HK-2 (cell line): Measurements from ENCODE around the gene MEP1B.
"Not testable (repeated sequence)": the region's sequence is repeated elsewhere in the genome, so short reads cannot be mapped to it uniquely, and the experiment has no call there.

Experiments
- DNase-seq: peaks from one replicate; pipeline ENCODE4 v3.0.0-alpha.2; 2018; ENCODE audit not compliant: unreplicated experiment

Gene MEP1B

DNA sequence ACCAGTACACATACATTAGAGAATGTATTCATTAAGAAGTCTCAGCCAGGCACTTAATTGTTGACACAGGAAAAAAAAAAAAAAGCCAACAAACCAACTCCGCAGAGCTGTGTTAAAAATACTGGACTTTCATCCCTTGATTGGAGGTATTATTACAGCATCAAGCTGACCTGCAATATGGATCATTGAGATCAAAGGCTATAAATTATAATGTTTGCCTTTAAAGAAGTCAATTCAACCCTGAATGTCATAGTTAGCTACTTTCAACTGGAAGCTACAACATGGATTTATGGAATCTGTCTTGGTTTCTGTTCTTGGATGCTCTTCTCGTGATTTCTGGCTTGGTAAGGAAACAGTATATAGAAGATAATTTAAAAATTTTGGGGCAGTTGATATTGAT, at the start of gene MEP1B:
Gene MEP1B, plus strand, starts transcription at position 250 of the 400 bp plus-strand sequence. Its CDS starts 32 bp downstream, at position 282.
- no peak for DNase-seq

DNA sequence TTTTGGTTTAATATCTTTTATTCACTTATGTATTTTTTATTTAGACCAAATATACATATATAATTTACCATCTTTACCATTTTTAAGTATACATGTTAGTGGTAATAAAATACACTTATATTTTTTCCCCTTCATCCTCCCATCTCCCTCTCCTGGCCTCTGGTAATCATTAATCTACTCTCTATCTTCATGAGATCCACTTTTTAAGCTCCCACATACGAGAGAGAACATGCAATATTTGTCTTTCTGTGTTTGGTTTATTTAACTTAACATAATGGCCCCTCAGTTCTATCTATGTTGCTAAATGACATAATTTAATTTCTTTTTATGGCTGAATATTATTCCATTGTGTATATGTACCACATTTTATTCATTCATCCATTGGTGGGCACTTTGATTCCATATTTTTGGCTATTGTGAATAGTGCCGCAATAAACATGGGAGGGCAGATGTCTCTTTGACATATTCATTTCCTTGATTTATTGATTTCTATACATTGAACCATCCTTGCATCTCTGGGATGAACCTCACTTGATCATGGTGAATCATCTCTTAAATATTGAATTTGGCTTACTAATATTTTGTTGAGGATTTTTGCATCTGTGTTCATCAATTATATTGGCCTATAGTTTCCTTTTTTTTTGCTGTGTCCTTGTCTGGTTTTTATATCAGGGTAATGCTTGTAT, 41.5 kb upstream of the MEP1B start:
- DNase-seq = no peak

DNA sequence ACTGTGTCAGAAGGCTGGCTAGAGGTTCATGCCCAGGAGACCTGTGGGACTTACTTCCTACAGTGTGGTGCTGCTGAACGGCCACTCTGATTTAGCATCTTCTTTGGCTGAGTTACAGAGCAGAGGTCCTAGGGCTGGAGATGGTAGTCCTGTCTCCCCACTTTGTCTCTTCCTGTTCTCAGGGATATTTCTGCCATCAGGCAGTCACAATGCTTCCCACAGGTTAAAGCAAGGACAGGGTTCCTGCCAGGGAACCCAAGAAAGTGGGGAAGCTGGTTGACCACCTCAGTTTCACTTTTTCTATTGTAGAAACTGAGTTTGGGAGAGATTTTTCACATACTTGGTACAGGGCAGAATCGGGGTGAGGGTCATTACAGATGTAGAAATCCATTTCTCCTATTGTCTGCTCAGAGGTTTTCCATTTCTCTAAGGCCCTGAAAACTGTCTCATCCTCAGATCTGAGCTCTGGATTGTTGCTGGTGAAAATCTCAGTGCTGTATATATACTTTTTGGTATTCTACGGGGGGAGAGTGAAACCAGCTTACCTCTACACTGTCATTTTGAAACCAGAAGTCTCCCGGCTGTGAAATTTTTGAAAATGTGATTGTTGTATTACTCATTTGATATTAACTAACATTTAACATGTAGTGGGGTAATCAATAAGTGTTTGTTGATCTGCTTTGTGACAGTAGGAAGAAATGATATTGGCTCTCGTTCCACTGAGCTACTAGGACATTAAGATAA, 37.0 kb upstream of the MEP1B start:
- no peak for DNase-seq

DNA sequence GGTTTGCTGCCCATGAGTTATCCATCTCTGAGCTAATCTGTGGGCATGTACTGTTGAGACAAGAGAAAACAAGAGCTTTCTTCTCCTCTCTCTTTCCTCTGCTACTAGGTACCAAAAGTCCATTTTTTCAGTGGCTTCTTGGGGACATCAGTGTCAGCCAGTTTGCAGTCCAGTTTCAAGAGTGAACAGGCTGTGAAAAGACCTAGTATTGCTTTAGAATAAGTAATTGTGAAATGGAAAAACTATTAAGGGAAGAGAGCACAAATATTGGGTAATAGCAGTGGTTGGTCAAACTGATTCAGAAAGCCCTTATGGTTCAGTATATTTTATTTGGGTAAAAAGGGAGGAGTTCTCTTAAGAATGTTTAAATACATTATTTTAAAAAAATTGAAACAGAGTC, 33.0 kb upstream of the MEP1B start:
- DNase-seq = no peak

DNA sequence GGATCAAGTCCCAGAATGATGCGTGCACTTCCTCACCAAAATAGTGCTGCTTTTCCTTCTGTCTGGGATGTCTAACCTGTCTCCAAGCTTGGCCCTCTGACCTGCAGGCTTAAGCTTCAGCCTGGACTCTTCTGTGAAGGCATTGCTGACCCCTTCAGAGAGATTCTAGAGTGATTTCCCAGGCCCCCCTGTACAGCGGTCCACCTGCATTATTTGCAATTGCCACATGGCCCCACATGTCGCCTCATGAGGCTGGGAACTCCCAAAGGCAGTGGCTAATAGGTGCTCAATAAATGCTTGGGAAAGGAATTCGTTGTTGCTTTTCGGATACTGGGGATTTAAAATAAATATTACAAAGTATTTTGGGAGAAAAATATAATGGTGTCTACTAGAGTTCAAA, 32.3 kb upstream of the MEP1B start:
- no peak for DNase-seq

DNA sequence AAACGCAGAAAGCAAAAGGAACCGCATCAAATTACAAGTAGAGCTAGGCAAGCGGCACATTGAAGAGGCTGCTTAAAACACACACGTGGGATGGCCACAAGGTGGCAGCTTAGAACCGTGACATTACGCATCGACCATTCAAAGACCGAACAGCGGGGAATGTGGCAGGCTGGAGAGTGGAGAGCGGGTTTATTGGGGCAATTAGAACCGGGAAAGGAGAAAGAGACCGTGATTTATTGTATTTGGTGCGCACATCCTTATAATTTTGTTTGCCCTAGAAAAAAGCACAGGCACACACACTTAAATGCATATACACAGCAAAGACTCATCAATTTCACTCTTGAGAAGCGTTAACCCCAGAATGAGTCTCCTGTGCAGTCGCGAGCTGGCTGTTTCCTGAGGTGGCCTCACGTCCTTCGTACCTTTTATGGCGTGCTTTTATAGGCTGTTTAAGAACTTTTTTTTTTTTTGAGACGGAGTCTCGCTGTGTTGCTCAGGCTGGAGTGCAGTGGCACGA, 31.7 kb upstream of the MEP1B start:
- peak; percentile 63 for DNase-seq

DNA sequence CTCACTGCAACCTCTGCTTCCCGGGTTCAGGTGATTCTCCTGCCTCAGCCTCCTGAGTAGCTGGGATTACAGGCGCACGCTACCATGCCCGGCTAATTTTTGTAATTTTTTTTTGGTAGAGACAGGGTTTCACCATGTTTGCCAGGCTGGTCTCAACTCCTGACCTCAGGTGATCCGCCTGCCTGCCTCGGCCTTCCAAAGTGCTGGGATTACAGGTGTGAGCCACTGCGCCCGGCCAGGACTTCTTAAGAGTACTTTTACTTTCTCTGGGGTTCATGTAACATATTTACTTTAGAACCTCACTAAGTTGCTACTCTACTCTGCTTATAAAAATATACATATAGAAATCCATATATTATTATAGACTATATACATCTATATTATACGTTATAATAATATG, 31.2 kb upstream of the MEP1B start:
- DNase-seq = not testable (repeated sequence)

DNA sequence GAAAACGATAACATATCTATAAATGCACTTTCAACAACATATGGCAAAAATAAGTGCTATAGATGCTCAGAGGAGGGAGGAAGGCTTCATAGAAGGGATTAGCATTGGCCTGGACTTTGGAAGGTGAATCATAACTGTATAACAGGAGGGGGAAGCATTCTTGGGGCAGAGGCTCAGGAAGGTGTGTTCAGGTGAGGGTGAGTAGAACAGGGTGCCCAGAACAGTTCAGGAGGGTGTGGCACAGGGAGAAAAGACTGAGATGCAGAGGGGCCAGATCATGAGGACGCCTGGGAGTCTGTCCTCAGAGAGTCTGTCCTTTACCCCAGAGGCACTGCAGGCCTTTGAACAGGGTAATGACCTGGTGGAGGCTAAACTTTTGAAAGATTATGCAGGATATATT, 29.3 kb upstream of the MEP1B start:
- no peak for DNase-seq

DNA sequence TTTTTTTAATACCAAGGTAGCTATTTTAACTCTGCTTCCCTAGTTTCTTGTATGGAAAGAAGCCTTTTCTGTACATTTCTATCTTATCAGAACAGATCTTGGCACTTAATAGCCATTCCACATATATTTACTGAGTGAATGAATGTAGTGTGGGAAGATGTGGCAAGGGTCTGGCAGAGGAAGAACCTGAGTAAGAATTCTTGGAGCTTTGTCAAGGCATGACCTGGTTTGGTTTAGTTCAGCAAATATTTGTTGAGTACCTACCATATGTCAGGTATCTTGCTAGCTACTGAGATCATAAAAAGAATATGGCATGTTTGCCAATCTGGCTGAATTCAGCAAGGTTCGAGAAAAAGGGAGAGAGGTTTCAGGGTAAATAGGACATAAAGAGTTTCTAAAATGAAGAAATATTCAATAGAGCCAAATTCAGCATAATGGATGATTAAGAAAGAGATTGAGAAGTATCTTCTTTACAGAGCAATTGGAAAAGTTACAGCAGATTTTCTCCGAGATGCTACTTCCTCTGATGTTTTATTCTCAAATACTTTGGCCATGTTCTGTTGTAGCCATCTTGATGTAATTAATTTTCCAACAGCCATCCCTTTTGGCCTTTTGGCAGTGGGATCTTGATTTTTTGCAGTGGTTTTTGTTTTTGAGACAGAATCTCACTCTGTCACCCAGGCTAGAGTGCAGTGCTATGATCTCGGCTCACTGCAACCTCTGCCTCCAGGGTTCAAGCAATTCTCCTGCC, 21.7 kb upstream of the MEP1B start:
- no peak for DNase-seq

DNA sequence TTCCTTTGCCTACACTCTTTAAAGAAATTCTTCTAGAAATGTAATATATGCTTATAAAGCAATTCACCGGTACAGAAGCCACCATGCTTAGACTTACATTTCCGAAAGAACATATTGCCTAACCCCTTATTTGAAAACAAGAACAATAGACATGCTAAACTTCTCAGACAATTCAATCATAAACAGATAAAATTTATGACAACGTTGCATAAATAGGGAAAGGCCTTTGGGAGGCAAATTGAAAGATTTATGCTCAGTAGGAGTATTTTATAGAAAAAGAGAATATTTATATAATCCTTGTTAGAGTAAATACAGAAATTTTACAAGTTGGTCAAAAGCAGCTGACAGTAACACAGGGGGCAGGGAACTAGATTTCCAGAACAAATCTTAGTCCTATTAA, 16.2 kb upstream of the MEP1B start:
- no peak for DNase-seq

DNA sequence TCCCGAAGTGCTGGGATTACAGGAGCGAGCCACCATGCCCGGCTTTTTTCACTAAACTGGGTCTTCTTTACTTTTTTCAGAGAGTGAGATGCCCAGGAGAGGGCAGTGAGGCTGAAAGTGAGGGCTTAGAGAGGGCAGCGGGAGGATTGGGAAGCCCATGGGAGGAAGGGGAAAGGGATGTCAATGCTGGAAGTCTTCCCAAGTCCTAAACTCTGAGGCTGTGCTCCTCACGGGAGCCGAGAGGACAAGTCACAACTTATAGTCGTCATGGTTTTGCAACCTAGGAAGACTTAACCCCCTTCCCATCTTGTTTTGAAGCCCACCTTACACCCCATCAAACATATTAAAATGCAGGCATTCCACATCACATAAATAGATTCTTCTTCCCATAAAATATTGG, 15.1 kb upstream of the MEP1B start:
- DNase-seq = no peak

DNA sequence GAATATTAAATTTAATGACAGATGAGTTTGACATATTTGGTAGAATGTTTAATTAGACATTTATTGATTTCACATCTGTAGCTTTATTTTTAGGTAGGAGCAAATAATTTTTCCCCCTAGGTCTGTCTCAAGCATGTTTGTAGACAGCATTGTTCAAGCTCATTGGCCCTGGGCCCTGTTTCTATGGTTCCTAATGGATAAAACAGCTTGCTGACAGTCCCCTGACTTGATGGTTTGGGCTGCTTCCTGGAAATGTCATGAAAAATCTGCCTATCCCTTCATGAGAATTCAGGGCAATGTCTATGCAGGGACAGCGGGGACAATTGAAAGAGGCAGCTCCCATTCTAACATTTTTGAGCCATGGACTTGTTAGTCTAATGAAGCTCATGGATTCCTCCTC, 14.6 kb upstream of the MEP1B start:
- DNase-seq = no peak

DNA sequence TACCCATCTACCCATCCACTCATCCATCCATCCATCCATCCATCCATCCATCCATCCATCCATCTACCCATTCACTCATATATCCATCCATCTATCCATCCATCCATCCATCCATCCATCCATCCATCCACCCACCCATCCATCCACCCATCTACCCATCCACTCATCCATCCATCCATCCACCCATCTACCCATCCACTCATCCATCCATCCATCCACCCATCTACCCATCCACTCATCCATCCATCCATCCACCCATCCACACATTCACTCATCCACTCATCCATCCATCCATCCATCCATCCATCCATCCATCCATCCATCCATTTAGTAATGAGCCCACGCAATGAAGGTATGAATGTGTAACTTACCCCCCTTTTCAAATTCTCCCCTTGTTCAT, 13.1 kb upstream of the MEP1B start:
- not testable (repeated sequence) for DNase-seq

DNA sequence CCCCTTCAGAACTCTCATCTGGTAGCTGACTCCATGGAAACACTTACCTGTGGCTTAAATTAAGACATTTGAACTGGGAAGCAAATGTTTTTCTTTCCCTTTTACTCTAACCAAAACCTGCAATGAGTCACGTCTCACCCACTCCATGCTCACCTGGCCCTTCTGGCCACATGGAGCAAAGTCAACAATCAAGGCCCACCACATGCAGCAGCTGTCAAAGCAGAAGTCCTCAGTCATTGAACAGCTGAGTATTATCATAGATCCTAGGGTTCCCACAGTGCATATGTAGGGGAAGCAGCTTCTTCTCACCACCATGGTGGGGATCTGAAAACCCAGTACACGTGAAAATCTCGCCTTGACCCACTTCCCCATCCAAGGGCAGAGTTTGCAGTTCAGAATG, 12.3 kb upstream of the MEP1B start:
- no peak for DNase-seq

DNA sequence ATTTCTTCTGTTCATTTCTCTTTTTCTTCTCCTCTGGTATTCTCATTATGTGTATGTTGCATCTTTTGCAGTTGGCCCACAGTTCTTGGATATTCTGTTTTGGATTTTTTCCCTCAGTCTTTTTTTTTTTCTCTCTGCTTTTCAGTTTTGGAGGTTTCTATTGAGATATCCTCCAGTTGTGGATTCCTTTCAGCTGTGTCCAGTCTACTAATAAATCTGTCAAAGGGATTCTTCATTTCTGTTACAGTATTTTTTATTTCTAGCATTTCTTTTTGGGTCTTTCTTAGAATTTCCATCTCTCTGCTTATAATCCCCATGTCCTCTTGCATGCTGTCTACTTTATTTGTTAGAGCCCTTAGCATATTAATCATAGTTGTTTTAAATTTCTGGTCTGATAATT, 6.3 kb upstream of the MEP1B start:
- DNase-seq = no peak

DNA sequence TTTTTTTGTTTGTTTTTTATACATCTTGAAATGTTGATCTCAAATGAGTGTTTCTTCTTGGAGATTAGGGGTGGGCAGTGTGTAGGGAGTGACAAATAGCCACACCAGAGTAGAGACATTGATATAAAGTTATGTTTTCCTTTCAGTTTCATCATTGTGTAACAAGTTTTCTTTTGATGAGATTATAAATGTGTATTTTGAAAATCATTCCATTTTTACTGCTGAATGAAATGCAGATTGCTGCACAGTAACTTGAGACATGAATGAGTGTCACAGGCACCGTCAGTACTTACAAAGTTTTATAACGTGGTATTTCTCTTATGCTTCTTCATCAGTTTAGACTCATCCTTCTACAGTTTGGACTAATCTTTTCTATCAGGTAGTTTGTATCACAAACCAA, 370 bp downstream of the MEP1B start:
- no peak for DNase-seq

DNA sequence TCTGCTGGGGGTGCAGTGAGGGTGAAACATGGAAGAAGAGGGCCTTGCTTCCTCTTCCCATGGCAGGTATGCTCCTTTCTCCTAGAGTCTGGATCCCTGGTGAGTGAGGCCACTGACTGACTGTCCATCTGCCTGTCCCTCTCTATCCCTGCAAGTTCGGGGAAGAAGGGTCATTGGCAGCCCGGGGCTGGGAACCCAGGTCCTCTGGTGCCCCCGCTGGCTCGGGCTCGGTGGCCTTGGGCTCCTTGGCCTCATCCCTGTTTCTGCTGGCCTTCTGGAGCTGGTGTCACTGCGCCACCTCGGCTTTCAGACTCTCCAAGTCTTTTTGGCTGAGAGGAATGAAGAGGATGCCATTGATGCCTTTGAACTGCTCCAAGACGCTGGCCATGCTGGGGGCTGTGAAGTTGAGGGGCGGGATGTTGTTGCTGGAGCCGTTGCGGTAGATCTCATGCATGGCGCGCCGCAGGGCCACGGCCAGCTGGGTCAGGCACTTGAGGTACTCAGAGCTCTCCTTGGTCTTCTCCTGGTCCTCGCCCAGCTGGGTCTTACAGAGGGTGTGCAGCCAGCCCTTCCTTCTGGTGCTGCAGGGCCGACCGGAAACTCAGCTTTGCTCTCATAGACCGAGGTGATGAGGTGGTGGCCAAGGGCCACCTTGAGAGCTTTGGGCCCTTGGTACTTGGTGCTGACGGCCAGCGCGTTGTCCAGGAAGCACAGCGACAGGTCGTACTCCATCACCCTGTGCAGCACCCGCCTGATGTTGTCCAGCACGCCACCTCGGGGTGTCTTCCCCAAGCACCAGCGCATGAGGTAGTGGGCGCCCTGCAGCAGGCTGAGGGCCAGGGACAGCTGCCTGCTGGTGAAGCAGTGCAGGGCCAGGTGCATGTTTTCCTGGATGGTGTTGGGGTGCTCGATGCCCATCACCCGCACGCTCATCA, 6.3 kb downstream of the MEP1B start:
- no peak for DNase-seq

DNA sequence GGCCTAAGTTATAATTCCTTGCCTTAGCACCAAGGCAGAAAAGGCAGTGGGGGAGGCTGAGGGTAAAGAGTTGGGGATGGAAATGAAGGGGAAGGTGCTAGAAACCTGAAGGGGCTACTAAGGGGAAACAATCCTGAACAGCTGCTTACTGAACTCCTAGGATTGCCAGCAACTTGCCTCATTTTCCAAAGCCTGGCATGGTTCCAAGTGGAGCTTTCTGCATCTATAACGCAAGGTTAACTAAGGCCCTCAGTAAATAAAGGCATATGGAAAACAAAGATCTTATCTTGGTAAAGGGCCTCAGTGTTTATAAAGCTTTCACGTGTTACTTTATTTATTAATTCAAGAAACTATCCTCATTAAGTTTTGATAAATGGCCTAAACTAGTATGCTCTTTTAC, 10.9 kb downstream of the MEP1B start:
- no peak for DNase-seq

DNA sequence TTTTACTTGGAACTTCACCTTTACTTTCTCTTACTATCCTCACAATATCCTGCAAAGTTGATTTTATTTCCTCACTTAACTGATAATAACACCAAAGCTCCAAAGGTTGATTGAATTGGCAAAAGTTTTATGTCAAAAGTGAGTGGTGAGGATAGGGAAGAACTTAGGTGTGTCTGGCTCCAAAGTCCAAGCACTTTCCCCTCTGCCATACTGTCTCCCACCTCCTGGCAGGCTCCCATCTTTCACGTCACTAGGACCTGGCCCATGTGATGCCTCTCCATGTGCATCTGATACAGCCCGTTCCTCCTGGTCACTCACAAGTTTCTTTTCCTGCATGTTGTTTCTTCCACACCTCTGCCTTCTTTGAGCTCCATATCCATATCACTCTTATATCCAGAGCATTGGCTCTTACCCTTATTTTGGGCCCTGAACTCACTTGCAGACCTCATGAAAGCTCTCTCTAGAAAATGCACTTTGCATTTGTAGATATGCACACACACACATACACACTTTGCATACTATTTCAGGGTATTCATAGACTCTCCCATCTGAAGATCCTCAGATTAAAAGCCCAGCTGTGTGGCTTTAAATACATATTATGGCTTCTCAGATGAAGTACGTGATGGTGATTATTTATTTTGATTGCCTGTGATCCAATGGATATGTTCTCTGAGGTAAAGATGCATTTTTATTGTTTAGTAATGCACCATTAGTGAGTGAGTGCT, 12.3 kb downstream of the MEP1B start:
- DNase-seq = no peak

DNA sequence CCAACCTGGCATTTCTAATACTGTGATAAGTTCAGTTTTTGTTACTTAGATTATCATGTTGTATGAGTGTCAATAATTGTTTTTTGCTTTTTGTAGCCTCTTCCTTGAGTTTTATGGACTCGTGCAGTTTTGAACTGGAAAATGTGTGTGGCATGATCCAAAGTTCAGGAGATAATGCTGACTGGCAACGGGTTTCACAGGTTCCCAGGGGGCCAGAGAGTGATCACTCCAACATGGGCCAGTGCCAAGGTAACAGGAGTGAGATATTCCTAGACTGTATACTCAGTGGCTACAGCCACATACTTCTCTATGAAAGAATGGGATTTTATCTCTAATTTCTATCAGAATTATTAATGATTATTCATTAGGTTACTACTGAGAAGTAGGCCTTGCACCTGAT, 18.2 kb downstream of the MEP1B start:
- DNase-seq = no peak

DNA sequence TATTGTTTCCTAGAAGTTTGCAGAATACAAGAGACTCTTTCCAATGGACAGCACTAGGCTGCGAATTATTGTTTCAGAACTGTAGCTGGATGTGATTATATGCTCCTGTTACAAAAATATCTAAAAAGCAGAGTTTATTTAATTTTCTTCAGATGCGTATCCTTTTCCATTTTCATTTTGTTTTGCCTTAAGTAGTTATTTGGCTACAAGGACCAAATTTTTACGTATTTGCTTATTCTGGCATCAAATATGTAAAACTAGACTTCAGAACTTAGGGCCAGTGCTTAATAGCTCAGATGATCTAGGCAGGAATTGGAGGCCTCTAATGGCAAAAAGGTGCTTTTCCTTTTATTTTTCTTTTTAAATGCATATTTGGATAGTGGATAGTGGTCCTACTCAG, 18.7 kb downstream of the MEP1B start:
- DNase-seq = no peak
